Esophagus mucosa (tissue), 1 donor: ENCODE measurements around the gene POLR2J. TPM values are rescaled to one million over a fixed set of nuclear protein-coding genes. Genes with fewer than 3 reads are reported as not detected.
A peak's percentile ranks its signal among the peaks of the same experiment; 100 is the strongest.

Experiments
- ATAC-seq: fragments of 200-7000 bp; cut with Tn5 transposase; one replicate; pipeline ENCODE4 v1.9.1; 2020
- total RNA-seq: library from RNA; stranded (reverse); gene quantifications from one replicate; pipeline ENCODE4 v1.2.4, GENCODE V29; 2023
- donor health status: DM: yes; HTN: yes; CAD: no.

The POLR2J gene
- total RNA-seq, 1 donor from 2014 or later = 38.5 TPM

GRCh38 chr7:102436118-102436517 is 42.6 kb downstream of the POLR2J start:
- ATAC-seq = no peak

- ATAC-seq = peak; percentile 16
Measured at GRCh38 chr7:102434039-102434486, 44.7 kb downstream of the POLR2J start.

- ATAC-seq = peak; percentile 75
Measured at GRCh38 chr7:102433219-102434038, 45.3 kb downstream of the POLR2J start, which contains the start of gene ORAI2. ORAI2 (plus strand) TSS chr7:102433575; CDS start chr7:102438957, 5,382 bp downstream.

DNA sequence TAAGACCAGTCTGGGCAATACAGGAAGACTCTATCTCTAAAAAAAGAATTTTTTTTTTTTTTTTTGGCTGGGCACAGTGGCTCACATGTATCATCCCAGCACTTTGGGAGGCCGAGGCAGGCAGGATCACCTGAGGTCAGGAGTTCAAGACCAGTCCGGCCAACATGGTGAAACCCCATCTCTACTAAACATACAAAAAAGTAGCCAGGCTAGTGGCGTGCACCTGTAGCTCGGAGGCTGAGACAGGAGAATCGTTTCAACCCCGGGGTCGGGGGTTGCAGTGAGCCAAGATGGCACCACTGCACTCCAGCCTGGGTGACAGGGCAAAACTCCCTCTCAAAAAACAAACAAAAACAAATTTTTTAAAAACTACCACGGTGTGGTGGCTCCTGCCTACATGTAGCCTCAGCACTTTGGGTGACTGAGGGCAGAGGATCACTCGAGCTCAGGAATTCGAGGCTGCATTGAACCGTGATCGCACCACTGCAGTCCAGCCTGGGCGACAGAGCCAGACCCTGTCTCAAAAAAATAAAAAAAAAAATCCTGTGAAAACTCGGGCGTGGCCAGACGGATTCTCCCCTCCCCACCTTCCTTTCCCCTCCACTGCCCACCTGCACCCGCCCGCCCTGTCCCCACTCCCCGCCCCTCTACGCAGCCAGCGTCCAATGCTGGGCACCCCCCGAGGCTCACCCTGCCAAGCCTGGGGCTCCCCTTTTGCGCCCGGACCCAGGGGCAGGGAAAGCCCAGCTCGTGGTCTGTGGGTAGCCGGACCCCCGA is 46.1 kb downstream of the POLR2J start:
- ATAC-seq = peak; percentile 32

DNA sequence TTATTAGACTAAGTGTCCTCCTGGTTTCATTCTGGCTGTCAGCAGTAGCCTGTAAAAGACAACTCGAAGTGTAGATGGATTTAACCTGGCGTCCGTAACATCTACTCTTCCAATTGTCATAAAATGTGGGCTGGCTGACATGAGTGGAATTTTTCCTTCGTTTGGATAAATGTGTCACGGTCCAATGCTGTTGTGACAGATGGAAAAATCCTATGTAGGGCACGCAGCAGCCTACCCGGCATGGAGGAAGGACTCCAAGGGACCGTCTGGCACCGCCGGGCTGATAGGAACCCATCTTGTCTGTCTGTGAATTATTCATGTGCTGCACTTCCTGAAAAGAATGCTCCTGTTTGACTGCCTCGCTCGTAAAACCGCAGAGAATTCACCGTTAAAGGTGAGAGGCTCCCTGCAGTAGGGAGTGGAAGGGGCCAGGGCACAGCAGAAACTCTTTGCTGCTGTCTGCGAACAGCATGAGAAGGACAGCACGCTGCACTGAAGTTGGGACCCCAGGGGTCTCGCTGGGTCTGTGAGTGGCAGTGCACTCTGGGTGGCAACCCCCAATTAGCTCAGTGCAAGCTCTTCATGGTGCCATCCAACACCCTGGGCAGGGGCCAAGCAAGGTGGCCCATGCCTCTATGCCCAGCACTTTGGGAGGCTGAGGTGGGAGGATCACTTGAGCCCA is 47.0 kb downstream of the POLR2J start:
- peak; percentile 10 for ATAC-seq

DNA sequence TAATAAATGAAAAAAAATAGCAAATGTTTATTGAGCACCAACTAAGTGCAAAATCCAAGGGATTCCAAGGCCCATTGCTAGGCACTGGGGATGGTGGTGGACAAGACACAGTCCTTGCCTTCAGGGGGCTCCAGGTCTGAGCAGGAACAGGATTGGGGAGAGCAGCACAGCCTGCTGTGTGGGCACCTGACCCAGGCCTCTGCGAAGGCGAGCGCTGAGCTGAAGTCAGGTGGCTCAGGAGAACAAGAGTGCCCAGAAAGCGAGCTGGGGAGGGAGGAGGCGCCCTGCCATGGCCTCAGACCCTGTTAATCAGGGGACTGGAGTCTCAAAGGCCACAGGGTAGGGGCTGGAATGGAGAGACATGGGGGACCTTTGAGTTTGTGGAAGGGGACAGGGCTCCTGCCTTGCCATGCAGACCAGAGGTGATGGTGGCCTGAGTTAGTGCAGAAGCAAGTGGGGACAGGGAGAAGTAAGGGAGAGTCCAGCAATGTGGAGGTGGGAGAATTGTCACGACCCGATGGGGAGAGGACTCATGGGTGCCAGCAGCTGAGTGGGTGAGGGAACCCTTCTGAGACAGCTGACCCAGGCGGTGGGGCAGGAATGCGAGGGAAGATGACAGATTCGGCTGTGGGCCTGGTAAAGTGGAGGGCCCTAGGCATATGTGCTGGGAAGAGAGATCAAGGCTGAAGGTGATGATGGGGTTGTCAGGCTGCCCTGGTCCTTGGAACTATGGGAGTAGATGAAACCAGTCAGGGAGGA is 49.4 kb downstream of the POLR2J start:
- no peak for ATAC-seq

DNA sequence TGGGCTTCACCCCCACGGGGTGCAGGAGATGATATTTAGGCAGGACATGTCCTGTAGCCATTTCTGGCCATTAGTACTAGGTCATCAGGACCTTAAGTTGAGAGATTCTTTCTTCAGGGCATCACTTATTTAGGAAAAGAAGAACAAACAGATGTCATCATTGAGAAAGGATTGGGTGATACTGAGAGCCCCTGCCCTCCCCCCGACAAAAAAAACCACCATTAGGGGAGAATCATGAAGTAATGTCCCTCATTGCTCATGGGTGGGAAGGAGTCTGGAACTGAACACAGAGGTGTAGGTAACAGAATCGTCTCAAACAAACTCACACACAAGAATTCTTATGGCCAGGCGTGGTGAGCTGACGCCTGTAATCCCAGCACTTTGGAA is 51.7 kb downstream of the POLR2J start:
- ATAC-seq = no peak

DNA sequence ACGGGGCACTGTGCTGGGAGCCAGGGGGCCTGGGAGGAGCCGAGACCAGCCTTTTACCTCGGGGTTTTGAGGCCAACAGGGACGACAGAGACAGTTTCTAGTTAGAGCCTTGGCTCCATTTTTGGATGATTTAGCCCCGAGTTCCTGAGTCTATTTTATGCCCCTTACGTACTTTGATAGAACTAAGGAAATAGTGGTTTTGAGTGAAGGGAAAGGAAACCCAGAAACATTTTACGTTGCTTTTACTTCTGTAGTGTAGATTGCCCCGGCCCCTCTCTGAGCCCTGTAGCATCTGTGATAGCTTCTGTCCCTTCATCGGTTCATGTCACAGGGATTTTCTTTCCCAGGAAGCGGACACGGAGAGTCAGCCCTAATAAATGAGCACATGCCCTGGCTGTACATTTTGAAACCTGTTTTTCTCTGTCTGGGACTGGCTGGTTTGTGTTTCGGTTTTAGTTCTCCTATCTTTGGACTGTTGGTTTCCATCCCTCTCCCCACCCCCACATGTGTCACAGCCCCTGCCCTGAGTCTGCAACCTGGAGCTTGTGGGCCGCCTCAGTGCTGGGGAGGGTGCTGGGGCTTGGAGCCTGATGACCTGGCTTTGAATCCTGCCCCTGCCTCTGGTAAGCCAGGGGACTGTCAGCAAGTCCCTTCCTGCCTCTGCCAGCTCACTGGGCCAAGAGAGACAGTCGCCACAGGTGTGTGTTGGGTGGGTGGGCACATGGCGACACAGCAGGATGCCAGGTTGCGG is 52.3 kb downstream of the POLR2J start:
- ATAC-seq = peak; percentile 40

DNA sequence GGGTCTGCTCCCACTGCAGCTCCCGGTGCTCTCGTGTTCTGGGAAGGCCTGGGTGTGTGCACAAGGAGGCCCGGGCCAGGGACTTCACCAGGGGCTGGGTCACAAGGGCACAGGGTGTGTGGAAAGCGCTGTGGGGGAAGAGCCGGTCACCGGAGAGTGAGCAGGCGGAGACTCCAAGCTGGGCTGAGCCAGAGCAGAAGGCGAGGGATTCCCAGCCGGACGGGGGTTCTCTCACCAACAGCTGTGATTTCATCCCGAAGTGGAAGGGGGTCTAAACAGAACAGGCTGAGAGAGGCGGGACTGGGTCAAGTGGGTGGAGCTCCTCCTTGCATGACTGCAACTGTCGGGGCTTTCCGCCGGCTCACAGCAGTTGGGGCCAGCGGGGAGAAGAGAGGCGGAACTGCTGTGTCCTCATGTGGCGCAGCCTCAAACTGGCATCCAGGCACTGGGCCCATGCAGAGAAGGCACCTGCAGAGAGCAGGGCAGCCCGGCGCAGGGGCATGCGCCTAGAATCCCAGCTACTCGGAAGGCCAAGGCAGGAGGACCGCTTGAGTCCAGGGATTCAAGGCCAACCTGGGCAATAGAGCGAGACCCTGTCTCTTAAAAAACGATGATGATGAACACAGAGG is 53.0 kb downstream of the POLR2J start:
- ATAC-seq = peak; percentile 56

- no peak for ATAC-seq
Measured at GRCh38 chr7:102424787-102425218, 53.9 kb downstream of the POLR2J start.

DNA sequence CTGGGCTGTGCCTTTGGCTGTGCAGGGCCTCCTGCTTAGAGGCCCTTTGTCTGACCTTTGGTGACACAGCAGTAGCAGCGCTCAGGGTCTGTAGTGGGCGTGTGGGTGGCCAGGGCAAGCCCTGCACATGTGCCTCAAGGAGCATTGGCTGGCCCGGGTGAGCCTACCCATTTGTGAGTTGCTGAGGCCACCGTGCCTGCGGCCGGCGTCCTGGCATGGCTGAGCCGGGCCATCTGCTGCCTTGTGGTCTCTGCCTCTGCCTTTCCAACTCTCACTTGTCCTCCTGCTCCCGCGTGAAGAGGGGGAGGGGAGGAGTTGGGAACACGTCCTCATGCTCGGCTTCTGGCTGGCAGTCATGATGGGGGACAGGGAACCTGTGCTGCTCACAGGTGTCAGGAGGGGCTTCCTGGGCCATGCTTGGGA is 54.6 kb downstream of the POLR2J start:
- no peak for ATAC-seq

Other genes with a start within 250 kb of the POLR2J start
- gene SH2B2, start 192.1 kb downstream of the POLR2J start, total RNA-seq = 1.1 TPM
- not detected for gene SPDYE6, start 122.5 kb downstream of the POLR2J start, total RNA-seq
- 9.6 TPM for gene PRKRIP1, start 82.6 kb downstream of the POLR2J start, total RNA-seq
- gene ORAI2, start 45.3 kb downstream of the POLR2J start, total RNA-seq = 3.1 TPM
- gene ALKBH4, start 14.1 kb downstream of the POLR2J start, total RNA-seq = 5.7 TPM
- 8.7 TPM for gene LRWD1, start 13.9 kb downstream of the POLR2J start, total RNA-seq
- 2.8 TPM for gene RASA4B, start 38.9 kb upstream of the POLR2J start, total RNA-seq
- gene UPK3BL2, start 64.8 kb upstream of the POLR2J start, total RNA-seq = 88.8 TPM
- not detected for gene SPDYE2, start 72.3 kb upstream of the POLR2J start, total RNA-seq
- gene POLR2J3, start 93.7 kb upstream of the POLR2J start, total RNA-seq = 13.8 TPM
- gene RASA4, start 137.8 kb upstream of the POLR2J start, total RNA-seq = 13.2 TPM
- 304 TPM for gene UPK3BL1, start 163.9 kb upstream of the POLR2J start, total RNA-seq
- not detected for gene SPDYE2B, start 171.4 kb upstream of the POLR2J start, total RNA-seq
- gene POLR2J2, start 192.7 kb upstream of the POLR2J start, total RNA-seq = 3.3 TPM